ENCODE measurements around the gene TIAM1.

DNA sequence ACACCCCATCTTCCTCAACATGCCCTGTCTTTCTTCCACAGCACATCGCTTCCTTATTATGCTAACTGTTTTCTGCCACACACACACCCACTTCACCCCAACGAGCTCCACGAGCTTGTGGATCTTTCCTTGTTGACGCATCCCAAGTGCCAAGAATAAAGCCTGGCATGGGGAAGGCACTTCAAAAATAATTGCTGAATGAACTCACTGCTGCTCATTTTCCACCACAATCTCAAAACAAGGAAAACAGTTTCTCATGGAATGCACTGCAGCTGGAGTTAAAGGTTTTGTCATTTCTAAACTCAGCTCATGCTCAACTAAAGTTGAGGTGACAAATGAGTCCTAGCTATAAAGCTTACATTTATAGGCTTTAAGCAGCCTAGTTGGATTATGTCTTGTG lies 86.0 kb downstream of the TIAM1 start:
- TF ChIP-seq, protein P1, sequence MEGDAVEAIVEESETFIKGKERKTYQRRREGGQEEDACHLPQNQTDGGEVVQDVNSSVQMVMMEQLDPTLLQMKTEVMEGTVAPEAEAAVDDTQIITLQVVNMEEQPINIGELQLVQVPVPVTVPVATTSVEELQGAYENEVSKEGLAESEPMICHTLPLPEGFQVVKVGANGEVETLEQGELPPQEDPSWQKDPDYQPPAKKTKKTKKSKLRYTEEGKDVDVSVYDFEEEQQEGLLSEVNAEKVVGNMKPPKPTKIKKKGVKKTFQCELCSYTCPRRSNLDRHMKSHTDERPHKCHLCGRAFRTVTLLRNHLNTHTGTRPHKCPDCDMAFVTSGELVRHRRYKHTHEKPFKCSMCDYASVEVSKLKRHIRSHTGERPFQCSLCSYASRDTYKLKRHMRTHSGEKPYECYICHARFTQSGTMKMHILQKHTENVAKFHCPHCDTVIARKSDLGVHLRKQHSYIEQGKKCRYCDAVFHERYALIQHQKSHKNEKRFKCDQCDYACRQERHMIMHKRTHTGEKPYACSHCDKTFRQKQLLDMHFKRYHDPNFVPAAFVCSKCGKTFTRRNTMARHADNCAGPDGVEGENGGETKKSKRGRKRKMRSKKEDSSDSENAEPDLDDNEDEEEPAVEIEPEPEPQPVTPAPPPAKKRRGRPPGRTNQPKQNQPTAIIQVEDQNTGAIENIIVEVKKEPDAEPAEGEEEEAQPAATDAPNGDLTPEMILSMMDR (IDR thresholded peaks at IDR 0.05; ENCODE audit: borderline replicate concordance, extremely low read depth, low read length, poor library complexity, severe bottlenecking), result no peak
- TF ChIP-seq EZH2 (IDR thresholded peaks at IDR 0.05; ENCODE audit: borderline replicate concordance, low read depth, low read length, severe bottlenecking), result no peak

Measured in DND-41 (cell line).